GM18909 (cell line): ENCODE measurements around the gene ZNF280C.
A peak's percentile ranks its signal among the peaks of the same experiment; 100 is the strongest.
"Not testable (repeated sequence)": the region's sequence is repeated elsewhere in the genome, so short reads cannot be mapped to it uniquely, and the experiment has no call there.

ENCODE experiments used
- ATAC-seq: cut with Tn5 transposase; IDR thresholded peaks from one replicate; pipeline ENCODE4 v1.9.1; 2021; ENCODE audit warnings: mild to moderate bottlenecking; ENCODE audit not compliant: unreplicated experiment, poor library complexity

The ZNF280C gene, protein sequence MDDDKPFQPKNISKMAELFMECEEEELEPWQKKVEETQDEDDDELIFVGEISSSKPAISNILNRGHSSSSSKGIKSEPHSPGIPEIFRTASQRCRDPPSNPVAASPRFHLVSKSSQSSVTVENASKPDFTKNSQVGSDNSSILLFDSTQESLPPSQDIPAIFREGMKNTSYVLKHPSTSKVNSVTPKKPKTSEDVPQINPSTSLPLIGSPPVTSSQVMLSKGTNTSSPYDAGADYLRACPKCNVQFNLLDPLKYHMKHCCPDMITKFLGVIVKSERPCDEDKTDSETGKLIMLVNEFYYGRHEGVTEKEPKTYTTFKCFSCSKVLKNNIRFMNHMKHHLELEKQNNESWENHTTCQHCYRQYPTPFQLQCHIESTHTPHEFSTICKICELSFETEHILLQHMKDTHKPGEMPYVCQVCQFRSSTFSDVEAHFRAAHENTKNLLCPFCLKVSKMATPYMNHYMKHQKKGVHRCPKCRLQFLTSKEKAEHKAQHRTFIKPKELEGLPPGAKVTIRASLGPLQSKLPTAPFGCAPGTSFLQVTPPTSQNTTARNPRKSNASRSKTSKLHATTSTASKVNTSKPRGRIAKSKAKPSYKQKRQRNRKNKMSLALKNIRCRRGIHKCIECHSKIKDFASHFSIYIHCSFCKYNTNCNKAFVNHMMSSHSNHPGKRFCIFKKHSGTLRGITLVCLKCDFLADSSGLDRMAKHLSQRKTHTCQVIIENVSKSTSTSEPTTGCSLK

DNA sequence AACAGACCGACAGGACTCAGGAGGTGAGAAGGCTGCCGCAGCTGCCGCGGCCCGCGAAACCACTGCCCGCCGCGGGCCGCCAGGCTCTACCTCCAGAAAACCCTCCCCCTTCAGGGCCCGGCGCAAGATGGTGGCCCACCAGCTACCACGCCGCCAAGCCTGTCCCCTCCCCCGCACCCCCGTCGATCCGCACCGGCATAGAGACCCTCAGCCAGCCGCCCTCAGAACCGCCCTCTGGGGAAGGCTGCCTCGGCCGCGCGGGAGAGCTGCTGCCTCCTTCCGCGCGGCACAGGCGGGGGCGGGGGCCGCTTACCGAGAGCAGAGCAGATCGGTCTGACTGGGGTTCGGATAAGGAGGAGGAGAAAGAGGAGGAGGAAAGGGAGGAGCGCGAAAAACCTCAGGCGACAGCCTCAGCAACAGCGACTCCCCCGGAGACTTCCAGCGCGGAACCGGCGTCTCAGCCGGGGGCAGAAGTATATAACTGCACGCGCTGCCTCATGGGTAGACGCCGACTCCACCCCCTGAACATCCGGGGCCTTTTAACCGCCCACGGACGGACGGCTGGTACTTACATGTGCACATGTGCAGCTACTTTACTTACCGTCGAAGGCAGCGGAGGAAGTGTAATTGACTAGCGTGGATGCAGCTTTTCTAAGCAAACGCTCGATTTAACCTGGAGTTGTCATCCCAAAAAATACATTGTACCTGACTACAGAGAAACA, at the start of gene ZNF280C:
ZNF280C (minus strand) TSS at position 451 of the 722 bp plus-strand sequence. CDS start 8,450 bp downstream, outside the sequence.
- ATAC-seq = peak; percentile 96

DNA sequence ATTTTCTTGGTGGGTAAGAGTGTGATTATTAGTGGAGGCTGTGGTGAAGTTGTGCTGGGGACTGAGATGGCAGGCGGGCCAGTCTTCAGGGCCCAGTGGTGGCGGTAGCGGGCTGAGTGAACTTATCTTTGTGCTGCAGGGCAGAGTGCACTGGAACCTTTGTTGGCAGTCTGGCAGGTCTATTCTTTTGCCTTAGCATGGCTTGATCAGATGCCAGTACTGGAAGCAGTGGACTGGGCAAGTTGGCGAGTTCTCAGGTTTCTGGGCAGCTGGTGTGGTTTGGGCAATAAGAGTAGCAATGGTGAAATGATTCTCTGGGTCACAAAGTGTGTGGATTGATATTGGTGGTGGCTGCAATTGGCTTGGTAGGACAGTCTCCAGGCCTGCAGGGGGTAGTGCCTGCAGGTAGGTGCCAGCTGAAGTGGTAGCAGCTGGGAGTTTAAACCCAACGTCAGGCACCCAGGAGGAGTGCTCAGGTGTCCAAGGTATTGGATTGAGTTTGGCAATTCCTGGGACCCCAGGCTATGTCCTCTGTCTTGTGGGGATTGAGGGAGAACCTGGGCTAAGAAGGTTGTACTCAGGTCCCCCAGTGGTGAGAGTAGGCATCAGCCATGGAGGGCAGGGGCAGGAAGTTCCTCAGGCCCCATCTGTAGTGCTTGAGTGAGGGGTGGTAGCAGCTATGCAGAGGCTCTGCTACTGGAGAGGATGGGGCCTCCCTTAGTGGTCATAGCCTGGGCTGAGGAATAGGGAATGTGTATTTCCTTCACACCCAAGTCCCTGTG, 36.1 kb upstream of the ZNF280C start:
- no peak for ATAC-seq

- ATAC-seq = no peak
Measured at GRCh38 chrX:130301977-130302376, 33.3 kb upstream of the ZNF280C start.

DNA sequence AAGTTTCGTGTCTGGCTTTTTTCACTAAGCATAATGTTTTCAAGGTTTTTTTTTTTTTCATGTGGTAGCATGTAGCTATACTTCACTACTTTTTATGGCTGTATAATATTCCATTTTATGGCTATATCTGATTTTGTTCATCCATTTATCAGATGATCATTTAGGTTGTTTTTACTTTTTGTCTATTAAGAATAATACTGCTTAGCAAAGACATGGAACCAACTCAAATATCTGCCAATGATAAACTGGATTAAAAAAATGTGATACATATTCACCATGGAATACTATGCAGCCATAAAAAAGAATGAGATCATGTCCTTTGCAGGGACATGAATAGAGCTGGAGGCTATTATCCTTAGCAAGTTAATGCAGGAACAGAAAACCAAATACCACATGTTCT, 32.7 kb upstream of the ZNF280C start:
- no peak for ATAC-seq

DNA sequence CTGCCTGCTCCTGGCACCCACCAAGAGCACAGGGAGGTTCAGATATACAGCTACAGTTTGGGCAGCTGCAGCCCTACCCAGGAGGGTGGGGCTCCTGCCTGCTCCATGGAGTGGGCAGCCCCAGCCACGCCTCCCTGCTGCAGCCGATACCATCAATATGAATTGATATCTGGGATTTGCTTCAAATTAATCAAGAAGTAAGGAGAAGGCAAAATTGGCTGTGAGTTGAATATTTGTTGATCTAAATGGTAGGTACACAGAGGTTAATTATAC, 31.2 kb upstream of the ZNF280C start:
- ATAC-seq = no peak

GRCh38 chrX:130299279-130300009, 30.7 kb upstream of the ZNF280C start:
- no peak for ATAC-seq

DNA sequence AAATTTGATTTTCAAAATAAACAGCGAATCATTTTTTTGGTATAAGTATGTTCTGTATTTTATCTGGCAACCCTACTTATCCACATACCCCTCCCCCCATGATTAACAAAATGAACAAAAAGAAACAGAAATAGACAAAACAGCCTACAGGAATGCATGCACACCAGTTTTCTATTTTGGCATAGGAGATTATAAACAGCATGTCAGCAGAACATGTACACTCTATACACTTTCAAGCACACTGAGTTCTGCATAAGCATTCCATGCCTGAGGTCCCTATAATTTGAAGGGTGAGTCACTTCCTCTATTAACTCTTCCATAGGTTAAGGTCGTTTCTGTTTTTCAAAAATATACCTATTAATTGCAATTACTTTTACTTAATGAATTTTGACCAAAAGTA, 28.0 kb upstream of the ZNF280C start:
- no peak for ATAC-seq

DNA sequence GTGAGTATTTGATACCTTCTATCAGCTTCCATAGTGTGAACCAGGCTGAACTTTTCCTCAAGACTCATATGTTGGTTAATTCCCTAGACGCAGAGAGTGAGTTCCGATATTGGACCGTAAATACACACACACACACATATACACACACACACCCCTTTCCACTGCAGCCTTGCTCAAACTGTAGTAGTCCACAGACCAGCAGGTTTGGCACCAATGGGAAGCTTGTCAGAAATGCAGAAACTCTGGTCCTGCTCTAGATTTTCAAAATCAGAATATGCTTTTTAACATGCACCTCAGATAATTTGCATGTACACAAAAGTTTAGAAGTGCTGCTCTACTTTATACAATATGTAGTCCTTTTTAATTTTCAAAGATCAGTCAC, 27.6 kb upstream of the ZNF280C start:
- ATAC-seq = no peak

DNA sequence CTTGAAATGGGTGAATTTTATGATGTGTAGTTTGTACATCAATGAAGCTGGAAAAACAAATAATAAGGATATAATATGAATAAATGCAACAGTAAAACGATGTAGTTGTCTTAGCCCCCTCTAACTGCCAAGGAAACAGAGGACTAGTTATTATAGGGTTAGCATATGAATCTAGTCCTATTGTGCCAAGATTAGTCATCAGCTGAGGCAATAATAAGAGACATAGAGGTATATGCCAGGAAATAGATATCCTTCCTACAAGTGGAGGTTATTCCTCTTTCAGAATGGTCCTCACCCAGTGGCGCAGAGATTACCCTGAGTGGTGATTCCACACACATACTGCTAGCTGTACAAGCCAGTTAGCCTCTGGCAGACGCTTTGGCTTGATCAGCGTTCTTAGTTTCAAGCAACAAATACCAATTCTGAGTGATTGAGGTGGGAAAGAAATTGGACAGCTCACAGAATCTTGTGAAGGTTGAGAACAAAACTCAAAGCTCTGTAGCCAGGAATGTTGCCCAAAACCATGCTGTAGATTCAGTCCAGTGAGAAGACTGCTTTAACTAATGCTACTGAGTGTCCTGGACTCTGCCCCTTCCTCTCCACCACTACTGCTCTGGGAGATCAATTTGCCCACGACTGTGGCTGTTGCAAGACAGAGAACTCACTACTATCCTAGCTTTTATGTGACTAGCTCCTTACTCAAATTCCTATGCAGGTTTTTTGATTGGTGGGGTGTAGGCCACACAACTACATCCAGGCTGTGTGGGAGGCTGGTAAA, 27.0 kb upstream of the ZNF280C start:
- no peak for ATAC-seq

GRCh38 chrX:130287071-130287770, 18.5 kb upstream of the ZNF280C start:
- no peak for ATAC-seq

GRCh38 chrX:130285710-130286109, 17.0 kb upstream of the ZNF280C start:
- no peak for ATAC-seq

GRCh38 chrX:130285069-130285620, 16.4 kb upstream of the ZNF280C start:
- no peak for ATAC-seq

- ATAC-seq = no peak
Measured at GRCh38 chrX:130282151-130282550, 13.5 kb upstream of the ZNF280C start.

DNA sequence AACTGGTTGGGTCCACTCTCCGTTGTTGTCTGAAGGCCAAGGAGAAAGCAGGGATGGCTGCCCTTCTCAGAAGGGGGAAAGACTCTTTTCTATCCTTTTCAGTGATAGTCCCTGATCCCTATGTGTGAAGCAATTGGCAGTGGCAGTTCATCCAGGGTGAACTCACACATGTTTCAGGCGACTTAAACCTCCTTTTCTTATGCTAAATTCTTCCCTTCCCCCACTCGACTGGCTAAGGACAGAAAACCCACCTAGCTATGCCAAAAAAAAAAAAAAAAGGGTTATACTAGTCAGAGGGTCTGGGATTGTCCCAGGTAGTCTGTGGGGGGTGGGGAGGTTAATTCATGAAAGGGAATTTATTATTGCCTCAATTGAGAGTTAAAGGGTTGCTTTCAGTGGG, 12.2 kb upstream of the ZNF280C start:
- no peak for ATAC-seq

- ATAC-seq = not testable (repeated sequence)
Measured at GRCh38 chrX:130272253-130272652, 3.6 kb upstream of the ZNF280C start.

DNA sequence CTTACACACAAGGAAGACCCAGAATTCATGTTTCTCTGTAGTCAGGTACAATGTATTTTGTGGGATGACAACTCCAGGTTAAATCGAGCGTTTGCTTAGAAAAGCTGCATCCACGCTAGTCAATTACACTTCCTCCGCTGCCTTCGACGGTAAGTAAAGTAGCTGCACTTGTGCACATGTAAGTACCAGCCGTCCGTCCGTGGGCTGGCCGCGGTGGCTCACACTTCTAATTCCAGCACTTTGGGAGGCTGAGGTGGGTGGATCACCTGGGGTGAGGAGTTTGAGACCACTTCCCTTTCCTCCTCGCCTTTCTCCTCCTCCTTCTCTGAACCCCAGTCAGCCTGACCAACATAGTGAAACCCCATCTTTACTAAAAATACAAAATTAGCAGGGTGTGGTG, 692 bp upstream of the ZNF280C start:
- not testable (repeated sequence) for ATAC-seq

DNA sequence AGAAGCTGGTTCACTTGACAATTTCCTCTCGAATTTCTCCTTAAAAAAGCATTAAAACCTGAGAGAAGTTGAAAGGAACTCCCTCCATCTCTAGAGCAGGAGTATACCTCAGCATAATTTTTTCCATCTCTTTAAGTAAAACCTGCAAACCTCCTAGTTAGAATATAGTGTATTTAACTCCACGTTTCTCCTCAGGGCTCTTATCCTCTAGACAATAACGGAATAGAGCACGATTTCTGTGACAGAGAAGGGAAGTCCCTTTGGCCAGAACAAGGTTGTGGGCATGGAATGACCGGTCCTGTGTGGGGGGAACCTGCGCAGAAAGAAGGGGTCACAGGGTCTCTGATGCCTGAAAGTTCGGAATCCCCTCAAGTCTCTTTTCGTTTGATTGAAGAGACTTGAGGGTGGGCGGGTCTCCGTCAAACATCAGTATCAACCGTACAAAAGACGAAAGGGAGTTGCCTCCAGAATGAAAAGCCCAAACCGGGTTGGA, 697 bp downstream of the ZNF280C start:
- ATAC-seq = peak; percentile 7

DNA sequence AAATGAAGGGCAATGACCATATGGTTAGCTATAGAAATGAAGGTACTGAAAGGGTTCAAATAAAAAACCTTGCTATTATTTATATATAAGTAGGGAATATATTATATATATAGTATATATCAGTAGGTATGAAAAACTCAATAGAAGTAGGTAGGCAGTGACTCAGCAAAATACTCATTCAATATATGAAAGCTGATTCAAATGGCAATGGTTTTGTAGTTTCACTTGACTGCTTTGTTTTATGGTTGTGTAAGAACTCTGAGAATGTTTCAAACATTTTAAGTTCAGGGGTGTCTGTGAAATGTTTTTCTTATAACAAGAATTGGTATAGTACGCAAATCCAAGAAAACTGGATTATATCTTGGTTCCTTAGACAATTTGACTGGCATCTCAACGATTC, 4.1 kb downstream of the ZNF280C start:
- no peak for ATAC-seq
